Measurements from ENCODE around the gene RHBDD1.

The RHBDD1 gene

DNA sequence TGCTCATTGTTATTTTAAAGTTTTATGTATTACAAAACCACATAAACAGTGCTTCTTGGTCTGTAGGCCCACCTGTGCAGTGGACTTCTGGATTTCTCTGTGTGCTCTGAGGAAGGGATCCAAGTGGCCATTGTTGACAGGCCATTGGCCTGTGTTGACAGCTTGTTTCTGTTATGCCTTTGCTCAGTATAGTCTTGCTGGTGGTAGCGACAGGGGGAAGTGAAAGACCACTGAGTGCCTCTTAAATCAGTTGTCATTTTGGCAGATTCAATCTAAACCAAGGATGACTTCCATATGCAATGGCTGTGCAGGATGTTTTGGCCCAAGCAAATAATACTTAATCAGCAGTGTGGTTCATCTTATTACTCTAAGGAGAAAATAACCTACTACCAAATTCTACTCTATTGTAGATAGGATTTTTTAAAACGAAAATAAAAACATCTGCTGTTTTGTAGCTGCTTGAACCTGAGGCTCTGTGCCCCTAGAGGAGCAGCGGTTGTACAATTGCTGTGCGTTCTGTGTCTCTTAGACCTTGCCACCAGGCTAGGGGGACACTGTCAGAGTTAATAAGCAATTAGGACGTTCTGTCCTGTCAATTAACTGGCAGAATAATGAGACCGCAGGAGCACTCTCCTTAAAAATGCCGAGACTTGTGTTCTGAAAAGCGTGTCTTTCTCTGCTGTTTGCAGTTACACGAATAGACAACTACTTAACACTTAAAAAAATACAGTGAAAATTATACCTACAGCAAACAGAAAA is 108.2 kb downstream of the RHBDD1 start:
- DNase-seq, result no peak

DNA sequence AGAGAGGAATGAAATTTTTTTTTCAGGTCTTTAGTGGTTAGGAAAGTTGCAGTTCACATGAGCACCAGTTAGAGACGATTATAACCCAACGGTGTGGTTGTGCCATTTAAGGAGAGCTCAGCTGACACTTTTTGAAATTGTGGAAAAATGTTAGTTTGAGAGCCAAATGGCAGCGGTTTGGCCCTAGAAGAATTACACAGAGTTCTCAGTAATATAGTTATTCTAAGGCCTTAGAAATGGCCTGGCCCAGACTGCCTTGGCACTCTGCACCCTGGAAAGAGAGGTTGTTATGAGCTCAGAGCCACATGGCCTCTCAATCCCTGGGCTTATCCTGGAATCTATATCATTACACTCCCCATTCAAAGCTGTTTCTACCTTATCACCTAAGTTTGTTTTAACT is 117.4 kb downstream of the RHBDD1 start:
- no peak for DNase-seq

DNA sequence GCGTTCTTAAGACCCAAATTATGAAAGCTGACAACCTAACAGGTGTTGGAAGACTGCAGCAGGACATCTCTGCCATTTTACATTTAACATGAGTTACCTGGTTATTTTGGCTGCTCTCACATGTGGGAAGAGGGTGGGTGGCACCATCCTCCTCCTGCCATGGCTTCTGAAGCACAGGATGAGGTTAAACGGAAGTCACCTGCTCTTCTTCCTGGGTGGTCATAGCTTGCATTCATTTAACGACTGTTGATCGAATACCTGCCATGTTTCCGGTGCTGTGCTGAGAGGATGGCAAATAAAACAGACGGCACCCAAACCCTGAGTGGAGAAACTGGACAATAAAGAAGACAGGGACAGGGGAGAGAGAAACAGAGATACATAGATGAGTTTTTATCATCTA is 118.0 kb downstream of the RHBDD1 start:
- no peak for DNase-seq

DNA sequence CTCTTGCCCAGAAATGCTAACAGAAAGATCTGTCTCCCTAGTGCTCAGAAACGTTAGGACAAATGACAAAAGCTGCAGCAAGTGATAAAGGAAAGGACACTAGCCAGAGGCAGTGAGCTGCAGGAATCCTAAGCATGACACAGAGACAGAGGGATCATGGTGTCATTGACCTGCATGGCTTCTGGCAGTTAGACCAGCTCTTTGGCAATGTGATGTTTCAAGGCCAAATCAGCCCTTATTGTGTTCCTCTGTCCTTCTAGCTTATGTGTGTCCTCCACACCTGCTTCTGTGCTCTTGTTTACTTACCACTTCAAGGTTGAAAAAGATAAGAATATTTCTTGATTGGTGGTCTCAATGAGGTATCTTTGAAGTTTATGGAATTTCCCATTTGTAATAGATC is 120.8 kb downstream of the RHBDD1 start:
- DNase-seq, result no peak

DNA sequence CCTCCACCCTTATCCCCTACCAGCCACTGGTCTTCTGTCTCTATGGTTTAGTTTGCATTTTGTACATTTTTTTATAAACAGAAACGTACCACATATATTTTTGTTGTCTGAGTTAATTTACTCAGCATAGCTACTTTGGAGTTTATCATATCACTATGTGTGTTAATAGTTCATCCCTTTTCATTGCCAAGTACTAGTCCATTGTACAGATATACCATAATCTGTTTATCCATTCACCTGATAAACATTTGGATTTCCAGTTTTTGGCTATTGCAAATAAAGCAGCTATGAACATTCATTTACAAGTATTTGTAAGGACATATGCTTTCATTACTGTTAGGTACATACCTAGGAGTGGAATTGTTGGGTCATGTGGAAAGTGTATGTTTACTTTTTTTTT is 123.6 kb downstream of the RHBDD1 start:
- no peak for DNase-seq

DNA sequence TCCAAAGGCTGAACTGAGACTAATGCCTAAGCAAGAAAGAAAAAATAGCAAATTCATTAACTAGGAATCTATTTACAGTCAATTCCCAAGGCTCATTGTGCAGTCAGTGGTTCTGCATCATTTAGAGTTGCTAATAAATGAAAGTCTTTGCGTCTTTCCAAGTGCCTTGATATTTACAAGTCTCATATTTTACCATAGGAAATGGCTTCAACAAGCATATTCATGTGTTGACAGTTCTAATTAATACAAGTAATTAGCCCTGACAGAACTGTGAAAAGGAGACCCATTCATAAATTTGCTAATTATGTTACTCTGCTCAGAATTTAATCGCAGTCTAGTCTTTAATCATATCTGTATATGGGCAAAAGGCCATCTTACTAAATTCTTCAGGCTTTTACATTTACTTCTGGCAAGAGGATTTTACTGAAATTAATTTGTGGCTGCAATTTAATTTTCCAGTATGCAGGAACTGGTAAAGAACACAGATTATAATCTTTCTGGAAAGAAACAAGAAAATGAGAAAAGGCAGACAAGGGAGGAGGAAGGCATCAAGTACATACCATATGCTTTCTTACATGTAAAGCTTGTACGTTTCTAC is 126.4 kb downstream of the RHBDD1 start:
- DNase-seq, result no peak

DNA sequence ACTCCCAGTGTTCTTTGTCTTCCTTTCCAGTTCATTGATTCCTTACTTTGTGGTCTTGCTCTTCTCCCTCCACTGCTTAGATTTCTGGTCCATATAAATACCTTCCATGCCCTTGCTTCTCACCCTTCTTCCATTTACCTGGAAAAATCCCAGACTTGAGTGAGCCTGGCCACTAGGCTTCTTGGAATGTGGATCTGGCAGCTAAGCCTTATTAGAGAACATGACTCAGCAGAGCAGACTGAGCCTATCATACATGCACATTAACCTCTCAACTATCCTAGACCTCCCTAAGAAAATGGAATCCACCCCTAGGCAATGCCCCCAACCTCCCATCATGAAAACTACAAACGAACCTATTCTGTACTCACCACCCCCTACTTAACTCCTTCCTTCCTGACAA is 127.7 kb downstream of the RHBDD1 start:
- no peak for DNase-seq

DNA sequence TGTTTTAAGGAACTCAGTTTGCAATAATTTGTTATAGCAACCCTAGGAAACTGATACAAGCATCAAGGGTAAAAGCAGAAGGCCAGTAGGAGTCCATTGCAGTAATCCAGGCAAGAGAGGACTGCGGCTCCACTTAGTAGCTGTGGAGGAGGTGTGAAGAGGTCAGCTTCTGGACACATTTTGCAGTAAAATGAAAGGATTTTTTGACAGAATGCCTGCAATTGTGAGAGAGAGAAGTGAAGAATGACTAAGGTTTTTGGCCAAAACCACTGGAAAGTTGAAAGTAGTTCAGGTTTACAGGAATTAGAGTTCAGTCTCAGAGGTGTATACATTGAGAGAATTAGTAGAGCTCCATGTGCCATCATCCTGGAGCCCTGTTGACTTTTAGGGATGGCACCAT is 129.5 kb downstream of the RHBDD1 start:
- DNase-seq, result no peak

DNA sequence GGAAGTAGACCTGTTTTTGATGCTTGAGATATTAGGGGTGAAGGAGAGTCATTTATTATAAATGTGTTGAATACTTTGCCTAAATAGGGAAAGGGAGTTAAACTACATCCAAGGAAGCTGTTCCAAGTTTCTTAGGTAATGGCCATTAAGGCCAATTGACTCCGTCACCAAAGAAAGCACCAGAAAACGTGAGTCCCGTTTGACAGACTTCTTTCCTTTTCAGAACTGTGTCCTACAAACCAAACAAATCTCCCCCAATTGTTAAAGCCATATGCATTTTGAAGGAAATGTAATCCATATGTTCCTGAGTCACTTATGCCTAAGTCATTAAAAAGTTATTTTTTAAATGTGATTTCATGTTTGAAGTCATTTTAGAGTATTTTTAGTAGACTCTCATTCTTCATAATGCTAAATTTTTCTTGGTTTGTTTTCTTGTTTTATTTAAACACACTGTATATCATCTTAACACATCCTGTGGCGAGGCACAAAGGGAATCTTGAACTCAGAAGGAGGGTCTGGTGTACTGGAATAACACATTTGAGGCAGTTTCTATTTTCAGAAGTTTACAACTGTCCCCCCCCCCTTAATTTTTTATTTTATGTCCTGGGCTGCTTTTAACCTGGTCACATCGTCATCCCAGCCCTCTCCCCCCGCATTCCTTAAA is 133.7 kb downstream of the RHBDD1 start:
- DNase-seq, result no peak

DNA sequence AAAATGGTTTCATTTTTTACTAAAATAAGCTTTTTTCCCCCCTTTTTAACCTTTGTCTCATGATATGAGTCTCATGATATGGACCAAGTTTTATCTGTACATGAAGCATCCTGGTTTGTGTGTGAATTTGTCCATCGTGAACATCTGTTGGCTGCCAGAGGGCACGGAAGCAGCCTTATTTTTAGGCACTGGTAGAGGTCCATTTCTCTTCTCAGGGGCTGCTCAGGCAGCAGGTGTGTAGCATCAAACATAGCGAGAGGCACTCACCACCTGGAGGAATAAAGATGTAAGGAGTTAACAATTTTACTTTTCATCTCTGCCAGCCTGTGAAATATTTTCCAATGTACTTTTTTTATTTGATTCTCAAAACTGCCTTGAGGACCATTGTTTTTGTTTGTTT is 134.5 kb downstream of the RHBDD1 start:
- no peak for DNase-seq

DNA sequence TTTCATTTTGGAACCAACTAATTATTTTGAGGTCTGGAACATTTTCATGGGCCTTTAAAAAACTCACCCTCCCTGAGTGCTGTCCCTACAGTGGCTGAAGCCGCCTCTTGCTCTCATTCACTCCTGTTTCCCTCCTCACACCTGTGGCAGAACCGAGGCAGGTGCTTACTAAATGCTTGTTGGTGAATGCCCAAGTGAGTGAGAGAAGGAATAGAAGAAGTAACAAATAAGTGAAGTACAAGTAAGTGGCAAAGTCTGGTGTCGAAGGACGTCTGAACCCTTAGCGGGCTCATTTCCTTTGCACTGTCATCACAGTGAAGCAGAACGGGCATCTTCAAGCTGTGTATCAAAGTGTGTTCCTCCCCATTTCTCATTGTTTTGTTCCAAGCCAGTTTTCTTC is 135.2 kb downstream of the RHBDD1 start:
- no peak for DNase-seq

DNA sequence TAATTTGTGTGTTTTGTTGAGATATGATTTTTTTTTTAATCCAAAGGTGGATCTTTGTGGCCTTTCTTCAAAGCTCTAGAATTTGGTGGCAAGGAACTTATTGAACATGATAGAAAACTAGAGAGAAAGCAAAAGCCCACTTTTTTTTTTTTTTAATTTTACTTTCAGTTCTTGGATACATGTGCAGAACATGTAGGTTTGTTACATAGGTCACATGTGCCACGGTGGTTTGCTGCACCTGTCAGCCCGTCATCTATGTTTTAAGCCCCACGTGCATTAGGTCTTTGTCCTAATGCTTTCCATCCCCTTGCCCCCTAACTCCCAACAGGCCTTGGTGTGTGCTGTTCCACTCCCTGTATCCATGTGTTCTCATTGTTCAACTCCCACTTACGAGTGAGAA is 135.9 kb downstream of the RHBDD1 start:
- no peak for DNase-seq

DNA sequence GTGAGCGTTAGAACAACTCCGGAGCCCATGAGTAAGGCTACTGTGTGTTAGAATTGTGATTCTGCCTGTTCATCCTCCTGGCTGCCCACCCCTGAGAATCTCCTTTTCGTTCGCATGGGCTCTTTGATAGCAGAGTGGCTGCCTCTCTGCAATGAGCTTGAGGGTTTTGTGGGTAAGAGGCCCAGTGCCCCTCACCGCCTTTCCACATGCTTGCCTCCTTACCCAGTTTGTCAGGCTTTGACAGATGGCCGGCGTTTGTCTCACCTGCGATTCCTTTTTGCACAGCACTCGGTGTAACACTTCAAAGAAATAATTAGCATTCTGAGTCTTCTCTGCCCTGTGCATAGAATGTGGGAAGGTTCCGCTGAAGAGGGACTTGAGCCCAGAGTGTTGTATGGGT is 138.0 kb downstream of the RHBDD1 start:
- DNase-seq, result no peak

DNA sequence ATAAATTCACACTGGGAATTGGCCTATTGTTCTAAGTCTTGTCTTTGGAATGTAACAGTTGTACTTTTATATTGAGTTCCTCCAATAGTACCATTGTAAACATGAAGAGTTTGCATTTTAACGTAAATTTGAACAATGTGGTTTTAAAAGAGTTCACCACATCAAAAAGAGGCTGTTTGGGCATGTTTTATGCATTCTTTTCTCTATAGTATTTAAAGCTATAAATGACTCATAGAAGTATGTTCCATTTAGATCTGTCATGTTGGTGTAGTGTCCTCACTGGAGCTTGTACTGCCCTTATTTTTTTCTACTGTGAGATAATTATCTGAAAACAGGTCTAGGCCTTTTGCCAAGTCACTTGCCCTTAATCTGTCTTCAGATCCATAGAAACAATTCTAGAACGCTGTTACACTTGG is 141.9 kb downstream of the RHBDD1 start:
- DNase-seq, result no peak

DNA sequence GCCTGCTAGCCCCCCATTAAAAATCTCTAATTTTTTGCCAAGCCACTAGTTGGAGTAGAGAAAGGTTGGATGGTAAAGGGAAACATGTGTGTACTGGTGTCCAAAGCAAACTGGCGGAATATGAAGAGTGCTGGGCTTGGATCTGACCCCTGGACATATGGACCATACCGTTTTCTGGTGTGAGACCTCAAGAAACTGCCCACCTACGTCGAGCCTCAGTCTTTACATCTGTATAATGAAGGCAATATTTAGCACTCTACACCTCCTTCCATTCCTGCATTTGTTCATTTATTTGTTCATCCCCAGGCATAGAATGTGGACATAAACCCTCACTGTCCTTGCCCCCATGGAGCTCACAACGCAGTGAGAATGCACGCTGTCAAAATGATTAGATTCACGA is 142.4 kb downstream of the RHBDD1 start:
- no peak for DNase-seq

DNA sequence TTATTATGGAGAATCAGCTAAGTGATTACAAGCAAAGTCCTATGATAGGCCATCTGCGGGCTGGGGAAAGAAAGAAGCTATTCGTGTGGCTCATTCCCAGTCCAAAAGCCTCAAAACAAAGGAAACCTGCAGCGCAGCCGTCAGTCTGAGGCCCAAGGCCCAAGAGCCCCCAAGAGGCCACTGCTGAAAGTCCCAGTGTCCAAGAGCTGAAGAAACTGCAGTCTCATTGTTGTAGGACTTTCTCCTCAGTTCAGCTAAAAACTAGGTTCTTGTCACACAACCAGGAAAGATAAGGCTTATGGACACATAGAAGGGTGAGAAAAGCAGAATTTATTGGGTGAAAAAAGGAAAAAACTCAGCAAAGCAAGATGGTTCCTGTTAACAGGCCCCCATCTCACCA is 143.2 kb downstream of the RHBDD1 start:
- no peak for DNase-seq

DNA sequence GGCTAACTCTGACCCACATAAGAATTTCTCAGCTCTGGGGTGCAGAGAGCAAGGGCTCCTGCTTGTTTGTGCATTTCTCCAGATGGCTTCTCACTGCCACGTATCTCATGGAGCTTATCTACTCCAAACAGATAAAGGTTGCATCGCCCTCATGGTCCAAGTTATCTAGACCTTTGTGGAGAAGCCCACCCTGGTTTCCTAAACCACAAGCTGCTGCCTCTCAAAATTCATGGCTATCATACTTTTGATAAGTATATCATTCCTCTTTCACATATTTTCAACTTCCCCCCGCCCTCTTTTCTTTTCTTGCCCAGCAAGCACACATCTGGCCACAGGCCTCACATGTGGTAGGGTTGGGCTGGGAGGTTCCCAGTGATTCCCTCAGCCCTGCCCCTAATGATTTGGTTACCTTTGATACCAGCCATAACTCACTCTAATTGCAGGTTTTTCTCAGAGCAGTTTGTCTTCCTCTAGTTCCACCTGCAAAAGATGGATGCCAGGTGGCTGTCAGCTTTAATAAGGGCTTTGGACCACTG is 146.0 kb downstream of the RHBDD1 start:
- DNase-seq, result no peak

DNA sequence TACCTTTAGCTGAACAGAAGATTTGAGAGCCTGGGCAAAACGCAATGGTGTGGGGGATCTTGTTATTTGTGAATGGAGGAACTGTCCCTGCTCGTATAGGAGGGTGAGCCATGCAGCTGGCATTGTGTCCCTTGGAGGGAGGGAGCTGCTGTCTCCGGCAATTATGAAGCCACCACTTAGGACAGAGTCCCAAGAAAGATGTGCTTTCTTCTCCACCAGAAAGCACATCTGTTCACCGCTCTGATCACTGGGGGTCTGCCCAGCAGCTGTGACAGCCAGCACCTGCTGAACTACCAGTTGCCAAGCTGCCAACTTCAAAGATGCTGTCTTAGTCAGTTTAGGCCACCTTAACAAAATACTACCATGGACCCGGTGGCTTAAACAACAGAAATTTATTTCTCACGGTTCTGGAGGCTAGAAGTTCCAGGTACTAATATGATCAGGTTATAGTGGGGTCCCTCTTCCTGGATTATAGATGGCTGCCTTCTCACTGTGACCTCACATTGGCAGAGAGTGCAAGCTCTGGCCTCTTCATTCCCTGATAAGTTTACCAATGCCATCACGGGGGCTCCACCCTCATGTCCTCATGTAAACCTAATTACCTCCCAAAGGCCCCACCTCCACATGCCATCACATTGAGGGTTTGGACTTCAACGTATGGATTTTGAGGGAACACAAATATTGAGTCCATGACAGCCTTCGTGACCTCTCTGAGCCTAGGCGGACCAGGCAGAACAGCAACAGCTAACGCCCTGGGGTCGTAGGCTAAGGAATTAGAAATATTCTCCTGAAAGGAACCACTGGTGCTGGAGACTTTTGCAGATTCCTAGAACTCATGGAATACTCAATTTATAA is 148.3 kb downstream of the RHBDD1 start:
- DNase-seq, result no peak

DNA sequence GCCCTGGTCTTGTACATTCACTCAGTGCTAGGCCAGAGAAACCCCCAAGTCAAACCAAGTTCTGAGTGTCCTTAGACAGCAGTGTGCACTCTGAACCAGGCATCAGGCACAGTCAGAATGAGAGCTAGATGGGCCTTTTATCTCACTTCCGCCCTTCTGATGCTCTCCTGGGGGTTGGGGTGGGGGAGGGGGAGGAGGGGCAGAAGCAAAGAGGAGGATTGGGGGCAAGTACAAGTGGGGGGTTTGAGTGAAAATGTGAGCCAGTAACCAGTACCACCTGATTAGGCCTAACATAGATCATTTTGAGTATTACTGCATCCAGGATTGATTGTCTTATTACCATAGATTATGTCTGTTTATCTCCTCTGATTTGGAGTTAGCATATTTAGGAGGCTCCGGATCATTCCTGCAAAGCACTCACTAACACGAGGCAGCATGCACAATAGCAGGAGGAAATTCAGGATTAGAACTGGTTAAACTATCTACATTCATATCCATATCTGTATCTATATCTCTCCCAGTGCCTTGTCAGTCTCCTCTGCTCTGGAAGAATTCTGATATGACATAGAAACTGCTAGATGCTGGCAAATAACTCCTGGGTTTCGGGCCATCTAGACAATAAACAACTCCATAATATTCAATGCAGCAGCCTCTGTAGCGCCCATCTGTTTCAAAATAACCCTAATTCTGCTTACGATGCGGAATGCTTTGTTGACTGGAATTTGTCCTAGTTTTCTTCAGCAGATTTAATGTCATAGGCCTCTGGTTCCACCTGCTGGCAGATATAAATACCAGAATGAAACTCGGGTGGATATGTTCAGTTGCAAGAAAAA is 149.1 kb downstream of the RHBDD1 start:
- DNase-seq, result no peak

DNA sequence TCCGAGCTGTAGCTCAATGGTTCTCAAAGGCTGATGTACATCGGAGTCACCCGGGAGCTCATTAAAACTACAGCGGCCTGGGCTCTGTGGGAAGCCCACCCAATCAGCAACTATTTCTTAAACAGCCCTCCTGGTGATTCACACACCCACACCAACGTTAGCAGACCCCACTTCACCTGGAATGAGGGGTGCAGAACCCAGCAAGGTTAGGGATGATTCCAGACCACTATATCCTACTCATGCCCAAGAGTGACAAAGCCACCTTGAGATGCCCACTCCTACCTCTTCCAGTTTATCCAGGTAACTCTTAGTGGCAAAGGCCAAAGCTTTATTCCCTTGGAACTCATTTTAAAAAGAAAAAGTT is 149.7 kb downstream of the RHBDD1 start:
- DNase-seq, result no peak

DNA sequence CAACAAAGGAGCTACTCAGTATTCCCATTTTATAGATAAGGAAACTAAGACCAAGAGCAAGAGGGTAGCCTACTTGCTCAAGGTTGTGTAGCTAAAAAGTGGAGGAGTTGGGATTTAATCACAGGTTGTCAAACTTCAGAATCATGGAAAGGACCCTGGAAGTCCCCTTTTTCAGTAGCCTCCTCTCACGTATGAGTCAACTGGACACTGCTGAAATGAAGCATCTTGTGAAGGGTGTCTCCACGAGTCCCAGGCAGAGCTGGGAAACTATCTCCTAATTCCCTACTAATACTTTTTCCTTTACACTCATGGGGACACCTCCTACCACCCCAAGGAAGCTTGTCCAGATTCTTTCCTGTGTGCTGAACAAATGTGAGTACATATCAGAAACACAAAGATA is 155.8 kb downstream of the RHBDD1 start:
- DNase-seq, result no peak

DNA sequence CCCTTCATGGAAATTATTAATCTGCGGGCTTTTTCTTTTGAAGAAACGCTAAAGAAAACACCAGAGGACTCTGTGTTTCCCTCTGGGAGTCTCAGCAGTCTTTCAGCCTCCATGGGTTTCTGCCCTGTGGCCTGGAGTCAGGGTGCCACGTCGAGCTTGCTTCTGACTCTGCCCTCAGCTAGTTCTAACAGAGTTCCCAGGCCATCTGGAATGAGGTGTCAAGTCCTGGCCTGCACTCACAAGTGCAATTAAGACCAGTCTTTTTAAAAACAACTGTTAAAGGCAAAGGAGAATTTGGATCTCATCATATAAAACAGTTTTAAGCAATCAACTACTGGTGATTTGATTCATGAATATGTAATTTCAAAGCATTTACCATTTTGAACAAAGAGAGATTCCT is 157.3 kb downstream of the RHBDD1 start:
- DNase-seq, result no peak
